Right cardiac atrium (tissue), 5 donors: ENCODE data around the gene COX7A1. TPM values are rescaled to one million over a fixed set of nuclear protein-coding genes. Genes with fewer than 3 reads are reported as not detected.

Source experiments
- ATAC-seq, 2 donors: fragments of 200-7000 bp; cut with Tn5 transposase; one replicate each; pipeline versions ENCODE4 v1.8.0 to v1.9.1; 2020; ENCODE audit warnings: moderate library complexity in 2 of 2, mild to moderate bottlenecking in 1 of 2
- DNase-seq, 3 donors: peaks; one replicate each; pipeline ENCODE4 v3.0.0-alpha.2; 2020
- H3K27ac ChIP-seq: one replicate; pipeline ENCODE4 v1.5.1; 2013; ENCODE audit warnings: mild to moderate bottlenecking, low read length, control low read depth, moderate library complexity
- H3K27me3 ChIP-seq: one replicate; pipeline ENCODE4 v1.6.1; 2013; ENCODE audit not compliant: control insufficient read depth, insufficient read depth
- H3K4me1 ChIP-seq: one replicate; pipeline ENCODE4 v1.6.1; 2013; ENCODE audit warnings: low read length; ENCODE audit not compliant: control insufficient read depth, insufficient read depth
- H3K4me3 ChIP-seq: one replicate; pipeline ENCODE4 v1.5.1; 2013; ENCODE audit warnings: low read length, control low read depth
- H3K9me3 ChIP-seq: one replicate; pipeline ENCODE4 v1.6.1; 2013; ENCODE audit warnings: low read length; ENCODE audit not compliant: control insufficient read depth
- WGBS: extraction: QIAGEN DNeasy Blood & Tissue Kit; methylation state at CpG from one replicate; pipeline ENCODE4 v1.1.7; 2013; 5-methylcytosine and 5-hydroxymethylcytosine counted together
- intact Hi-C, 4 donors: fragments of 100-400 bp; cut with DNase I; formaldehyde crosslinking; loops; one replicate each; pipeline versions ENCODE4 v1.11.0 to v1.14.0; 2022 to 2023
- polyA plus RNA-seq: library from polyadenylated mRNA; stranded (reverse); fragments of 200-250 nt; gene quantifications from one replicate; pipeline ENCODE4 v1.2.3, GENCODE V29; 2013
- total RNA-seq, 4 donors: library from RNA; stranded (reverse); fragmentation: NEBNext Ultra II Directional; extraction: Animal tissue kit (Norgen Biotek cat#: 25700); gene quantifications; one replicate each; pipeline ENCODE4 v1.2.1, GENCODE V29; 2021
- donor health status: healthy with polysubstance abuse.
- donor health status: DM: no; HTN: yes; CAD: no.
- donor health status: DM: no; HTN: no; CAD: no.
- donor health status: DM: no; HTN: yes; CAD: no; lungs with severe emphysema.
- donor health status: DM: yes; HTN: yes; CAD: no.

The COX7A1 gene
- total and polyA plus RNA-seq, 5 donors, result 1,566 to 2,458 (median 1,730) TPM

DNA sequence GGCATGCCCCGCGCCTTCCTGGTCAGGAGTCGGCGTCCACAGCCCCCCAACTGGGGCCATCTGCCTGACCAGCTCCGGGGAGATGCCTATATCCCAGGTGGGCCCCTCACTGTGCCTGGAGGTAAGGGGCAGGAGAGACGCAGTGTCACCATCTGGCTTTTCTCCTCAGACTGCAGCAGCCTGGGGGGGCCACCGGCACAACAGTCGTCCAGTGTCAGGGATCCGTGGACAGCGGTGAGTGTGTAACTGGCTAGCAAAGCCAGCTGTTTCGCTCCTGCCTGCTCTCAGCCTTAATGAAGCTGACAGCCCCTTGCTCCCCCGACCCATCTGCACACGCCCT, 41.1 kb downstream of the COX7A1 start:
- DNase-seq (no peak), ATAC-seq (no peak)
- Histone ChIP-seq H3K27ac (no peak overlapping the region), H3K9me3 (no peaks in the 10 kb centered on the region), H3K4me1 (no peaks in the 10 kb centered on the region), H3K27me3 (no peaks in the 10 kb centered on the region), H3K4me3 (no peak overlapping the region)
- intact Hi-C loops, result loop anchor here in 2 of 4 donors (5.0 to 10.0 kb wide), 3 partner anchors 46 to 116 kb away; partner anchors contain the start of gene SDHAF1 (in 1 of the 2)
- WGBS, result 77% methylated on average over 13 of the region's 13 CpGs

- no peak within 1 kb of the TSS for H3K27ac ChIP-seq
- WGBS, result 44% methylated on average over 1 of the region's 1 CpG
- no peaks in the 10 kb centered on the region for H3K9me3 ChIP-seq
- intact Hi-C loops, result loop anchor here in 2 of 4 donors (5.0 to 10.0 kb wide), 3 partner anchors 46 to 116 kb away; partner anchors contain the start of gene SDHAF1 (in 1 of the 2)
- ATAC-seq (no peak), DNase-seq (no peak)
- no peak within 1 kb of the TSS for H3K4me3 ChIP-seq
- no peaks in the 10 kb centered on the region for H3K27me3 ChIP-seq
- no peaks in the 10 kb centered on the region for H3K4me1 ChIP-seq
Measured at GRCh38 chr19:36110487-36111199, 41.6 kb downstream of the COX7A1 start, which contains the start of gene OVOL3. Gene OVOL3 (plus strand): TSS chr19:36111143. CDS start chr19:36111203, 60 bp downstream.

DNA sequence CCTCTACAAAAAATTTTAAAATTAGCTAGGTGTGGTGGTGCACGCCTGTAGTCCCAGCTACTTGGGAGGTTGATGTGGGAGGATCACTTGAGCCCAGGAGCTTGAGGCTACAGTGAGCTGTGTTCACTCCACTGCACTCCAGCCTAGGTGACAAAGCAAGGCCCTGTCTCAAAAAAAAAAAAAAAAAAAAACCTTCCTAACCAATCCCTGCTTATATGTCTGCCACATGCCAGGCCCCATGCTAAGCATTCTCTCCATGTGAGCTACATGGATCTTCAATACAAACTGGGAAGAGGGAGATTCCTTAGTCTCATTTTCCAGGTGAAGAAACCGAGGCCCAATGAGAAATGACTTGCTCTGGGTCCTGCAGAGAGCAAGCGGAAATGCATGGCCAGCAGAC, 43.6 kb downstream of the COX7A1 start:
- ATAC-seq (no peak), DNase-seq (no peak)
- no peaks in the 10 kb centered on the region for H3K4me1 ChIP-seq
- H3K27me3 ChIP-seq, result no peaks in the 10 kb centered on the region
- WGBS, result 99% methylated on average over 3 of the region's 3 CpGs
- H3K27ac ChIP-seq, result no peak overlapping the region
- intact Hi-C loops, result no loop called here
- no peaks in the 10 kb centered on the region for H3K9me3 ChIP-seq
- no peak overlapping the region for H3K4me3 ChIP-seq

GRCh38 chr19:36106991-36107390, 45.3 kb downstream of the COX7A1 start:
- intact Hi-C loops, result no loop called here
- no peak overlapping the region for H3K4me3 ChIP-seq
- no peak overlapping the region for H3K27ac ChIP-seq
- no peaks in the 10 kb centered on the region for H3K9me3 ChIP-seq
- ATAC-seq (no peak), DNase-seq (no peak)
- H3K27me3 ChIP-seq, result no peaks in the 10 kb centered on the region
- WGBS, result 92% methylated on average over 5 of the region's 5 CpGs
- H3K4me1 ChIP-seq, result no peaks in the 10 kb centered on the region

- ATAC-seq, result no peak
- Histone ChIP-seq H3K27me3 (no peaks in the 10 kb centered on the region), H3K4me1 (no peaks in the 10 kb centered on the region), H3K4me3 (no peak overlapping the region), H3K9me3 (no peaks in the 10 kb centered on the region), H3K27ac (no peak overlapping the region)
- intact Hi-C loops, result no loop called here
- DNase-seq, result no peak
- WGBS, result 84% methylated on average over 6 of the region's 6 CpGs
Measured at GRCh38 chr19:36106441-36106840, 45.8 kb downstream of the COX7A1 start.

- ATAC-seq (no peak), DNase-seq (no peak)
- Histone ChIP-seq H3K9me3 (no peaks in the 10 kb centered on the region), H3K27me3 (no peaks in the 10 kb centered on the region), H3K27ac (no peak overlapping the region), H3K4me1 (peaks cover 2% of the 10 kb centered on the region), H3K4me3 (no peak overlapping the region)
- intact Hi-C loops, result no loop called here
- 92% methylated on average over 12 of the region's 12 CpGs for WGBS
Measured at GRCh38 chr19:36103842-36104552, 48.2 kb downstream of the COX7A1 start.

DNA sequence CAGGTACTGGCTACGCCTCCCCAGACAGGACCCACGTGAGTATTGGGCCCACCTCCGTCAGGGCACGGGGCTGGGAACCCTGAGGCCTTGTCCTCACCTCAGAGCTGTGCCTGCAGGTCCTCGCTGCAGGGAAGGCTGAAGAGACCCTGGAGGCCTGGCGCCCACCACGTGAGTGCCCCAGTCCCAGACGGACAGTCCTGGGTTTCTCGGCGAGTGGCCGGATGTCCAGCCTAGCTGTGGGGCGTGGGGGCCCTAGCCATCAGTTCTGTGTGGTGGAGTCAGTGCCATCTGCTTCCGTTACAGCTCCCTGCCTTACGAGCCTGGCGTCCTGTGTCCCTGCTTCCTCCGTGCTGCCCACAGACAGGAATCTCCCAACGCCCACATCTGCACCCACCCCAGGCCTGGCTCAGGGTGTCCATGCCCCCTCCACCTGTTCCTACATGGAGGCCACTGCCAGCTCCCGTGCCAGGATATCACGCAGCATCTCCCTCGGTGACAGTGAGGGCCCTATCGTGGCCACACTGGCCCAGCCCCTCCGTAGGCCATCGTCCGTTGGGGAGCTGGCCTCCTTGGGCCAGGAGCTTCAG, 49.1 kb downstream of the COX7A1 start:
- intact Hi-C loops, result no loop called here
- WGBS, result 92% methylated on average over 24 of the region's 24 CpGs
- Histone ChIP-seq H3K27ac (no peak overlapping the region), H3K9me3 (no peaks in the 10 kb centered on the region), H3K27me3 (no peaks in the 10 kb centered on the region), H3K4me1 (peaks cover 2% of the 10 kb centered on the region), H3K4me3 (no peak overlapping the region)
- DNase-seq, result no peak
- no peak for ATAC-seq

DNA sequence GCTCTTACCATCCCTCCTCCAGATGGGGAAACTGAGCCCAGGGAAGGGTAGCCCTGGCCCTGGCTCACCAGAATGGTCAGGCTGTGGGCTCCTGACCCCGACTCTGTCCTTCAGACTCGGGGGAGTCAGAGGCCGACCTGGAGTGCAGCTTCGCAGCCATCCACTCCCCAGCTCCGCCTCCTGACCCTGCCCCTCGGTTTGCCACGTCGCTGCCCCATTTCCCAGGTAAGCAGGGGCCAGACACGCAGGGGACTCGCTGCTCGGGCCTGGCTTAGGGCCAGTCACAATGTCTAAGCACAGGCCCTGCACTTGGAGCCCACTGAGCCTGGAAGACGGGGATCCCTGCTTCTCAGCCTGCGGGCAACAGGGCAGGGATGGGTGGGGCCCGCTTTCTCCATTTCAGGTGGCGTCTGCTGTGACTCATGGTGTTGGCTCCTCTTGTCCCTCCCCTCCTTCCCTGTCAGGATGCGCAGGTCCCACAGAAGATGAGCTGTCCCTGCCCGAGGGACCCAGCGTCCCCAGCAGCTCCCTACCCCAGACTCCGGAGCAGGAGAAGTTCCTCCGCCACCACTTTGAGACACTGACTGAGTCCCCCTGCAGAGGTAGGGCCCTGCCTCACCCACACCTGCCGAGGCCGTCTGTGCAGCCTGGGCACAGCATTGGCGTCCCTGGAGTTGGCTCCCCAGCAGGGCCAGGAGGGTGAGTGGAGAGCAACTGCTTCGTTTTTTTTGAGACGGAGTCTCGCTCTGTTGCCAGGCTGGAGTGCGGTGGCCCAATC, 50.5 kb downstream of the COX7A1 start:
- 87% methylated on average over 27 of the region's 27 CpGs for WGBS
- ATAC-seq (no peak), DNase-seq (no peak)
- Histone ChIP-seq H3K27me3 (no peaks in the 10 kb centered on the region), H3K27ac (no peak overlapping the region), H3K9me3 (no peaks in the 10 kb centered on the region), H3K4me3 (no peak overlapping the region), H3K4me1 (peaks cover 2% of the 10 kb centered on the region)
- intact Hi-C loops, result no loop called here

Other genes with a start within 250 kb of the COX7A1 start
- 1 to 10 TPM; 2.3 to 4.4 (median 2.7) TPM for gene HCST, start 249.9 kb downstream of the COX7A1 start, total RNA-seq
- gene HCST, start 249.9 kb downstream of the COX7A1 start, polyA plus RNA-seq, result 2.6 TPM
- 10 to 100 TPM; 37.2 to 52.6 (median 43.3) TPM for gene TYROBP, start 244.2 kb downstream of the COX7A1 start, total RNA-seq
- 36.7 TPM for gene TYROBP, start 244.2 kb downstream of the COX7A1 start, polyA plus RNA-seq
- gene LRFN3, start 216.1 kb downstream of the COX7A1 start, total RNA-seq, result 10 to 100 TPM in 1 of 4 donors, 1 to 10 TPM in 3; 8.2 to 10.8 (median 9.0) TPM
- gene LRFN3, start 216.1 kb downstream of the COX7A1 start, polyA plus RNA-seq, result 8.4 TPM
- 10 to 100 TPM; 10.9 to 14.9 (median 13.3) TPM for gene SDHAF1, start 157.3 kb downstream of the COX7A1 start, total RNA-seq
- gene SDHAF1, start 157.3 kb downstream of the COX7A1 start, polyA plus RNA-seq, result 11.2 TPM
- gene SYNE4, start 143.6 kb downstream of the COX7A1 start, total RNA-seq, result under 1 TPM in 3 of 4 donors, not detected in 1; 0.12 to 0.25 (median 0.14) TPM
- 0.18 TPM for gene SYNE4, start 143.6 kb downstream of the COX7A1 start, polyA plus RNA-seq
- 10 to 100 TPM in 3 of 4 donors, 1 to 10 TPM in 1; 8.8 to 16.3 (median 12.0) TPM for gene ALKBH6, start 138.2 kb downstream of the COX7A1 start, total RNA-seq
- gene ALKBH6, start 138.2 kb downstream of the COX7A1 start, polyA plus RNA-seq, result 18.0 TPM
- gene CLIP3, start 119.6 kb downstream of the COX7A1 start, total RNA-seq, result 10 to 100 TPM in 3 of 4 donors, 1 to 10 TPM in 1; 8.7 to 11.3 (median 10.3) TPM
- 4.8 TPM for gene CLIP3, start 119.6 kb downstream of the COX7A1 start, polyA plus RNA-seq
- 1 to 10 TPM; 1.6 to 4.5 (median 3.9) TPM for gene THAP8, start 98.2 kb downstream of the COX7A1 start, total RNA-seq
- gene THAP8, start 98.2 kb downstream of the COX7A1 start, polyA plus RNA-seq, result 6.6 TPM
- 10 to 100 TPM in 1 of 4 donors, 1 to 10 TPM in 3; 2.8 to 16.3 (median 8.0) TPM for gene WDR62, start 97.5 kb downstream of the COX7A1 start, total RNA-seq
- 10.6 TPM for gene WDR62, start 97.5 kb downstream of the COX7A1 start, polyA plus RNA-seq
- gene OVOL3, start 41.3 kb downstream of the COX7A1 start, total RNA-seq, result not detected
- gene OVOL3, start 41.3 kb downstream of the COX7A1 start, polyA plus RNA-seq, result not detected
- 100 to 1,000 TPM in 3 of 4 donors, 10 to 100 TPM in 1; 96.6 to 140 (median 122) TPM for gene POLR2I, start 37.6 kb downstream of the COX7A1 start, total RNA-seq
- 121 TPM for gene POLR2I, start 37.6 kb downstream of the COX7A1 start, polyA plus RNA-seq
- 10 to 100 TPM; 76.8 to 99.7 (median 80.3) TPM for gene TBCB, start 37.0 kb downstream of the COX7A1 start, total RNA-seq
- 101 TPM for gene TBCB, start 37.0 kb downstream of the COX7A1 start, polyA plus RNA-seq
- gene CAPNS1, start 12.4 kb downstream of the COX7A1 start, total RNA-seq, result 100 to 1,000 TPM; 542 to 668 (median 632) TPM
- 726 TPM for gene CAPNS1, start 12.4 kb downstream of the COX7A1 start, polyA plus RNA-seq
- 1 to 10 TPM; 4.0 to 5.0 (median 4.9) TPM for gene ZNF565, start 62.2 kb upstream of the COX7A1 start, total RNA-seq
- 3.2 TPM for gene ZNF565, start 62.2 kb upstream of the COX7A1 start, polyA plus RNA-seq
- 10 to 100 TPM; 33.5 to 45.8 (median 38.8) TPM for gene ZNF146, start 62.7 kb upstream of the COX7A1 start, total RNA-seq
- gene ZNF146, start 62.7 kb upstream of the COX7A1 start, polyA plus RNA-seq, result 18.8 TPM
- gene ZFP14, start 226.8 kb upstream of the COX7A1 start, total RNA-seq, result 1 to 10 TPM; 3.2 to 4.8 (median 3.7) TPM
- gene ZFP14, start 226.8 kb upstream of the COX7A1 start, polyA plus RNA-seq, result 2.5 TPM